Measurements from ENCODE around the gene UCK2. TPM values are rescaled to one million over a fixed set of nuclear protein-coding genes. Genes with fewer than 3 reads are reported as not detected.

The UCK2 gene
- total and polyA plus RNA-seq, 10 of the 15 experiments (the other 5 are each of a cell fraction or from before 2014, with no cell fraction given), result 55.3 to 106 (median 84.9) TPM

DNA sequence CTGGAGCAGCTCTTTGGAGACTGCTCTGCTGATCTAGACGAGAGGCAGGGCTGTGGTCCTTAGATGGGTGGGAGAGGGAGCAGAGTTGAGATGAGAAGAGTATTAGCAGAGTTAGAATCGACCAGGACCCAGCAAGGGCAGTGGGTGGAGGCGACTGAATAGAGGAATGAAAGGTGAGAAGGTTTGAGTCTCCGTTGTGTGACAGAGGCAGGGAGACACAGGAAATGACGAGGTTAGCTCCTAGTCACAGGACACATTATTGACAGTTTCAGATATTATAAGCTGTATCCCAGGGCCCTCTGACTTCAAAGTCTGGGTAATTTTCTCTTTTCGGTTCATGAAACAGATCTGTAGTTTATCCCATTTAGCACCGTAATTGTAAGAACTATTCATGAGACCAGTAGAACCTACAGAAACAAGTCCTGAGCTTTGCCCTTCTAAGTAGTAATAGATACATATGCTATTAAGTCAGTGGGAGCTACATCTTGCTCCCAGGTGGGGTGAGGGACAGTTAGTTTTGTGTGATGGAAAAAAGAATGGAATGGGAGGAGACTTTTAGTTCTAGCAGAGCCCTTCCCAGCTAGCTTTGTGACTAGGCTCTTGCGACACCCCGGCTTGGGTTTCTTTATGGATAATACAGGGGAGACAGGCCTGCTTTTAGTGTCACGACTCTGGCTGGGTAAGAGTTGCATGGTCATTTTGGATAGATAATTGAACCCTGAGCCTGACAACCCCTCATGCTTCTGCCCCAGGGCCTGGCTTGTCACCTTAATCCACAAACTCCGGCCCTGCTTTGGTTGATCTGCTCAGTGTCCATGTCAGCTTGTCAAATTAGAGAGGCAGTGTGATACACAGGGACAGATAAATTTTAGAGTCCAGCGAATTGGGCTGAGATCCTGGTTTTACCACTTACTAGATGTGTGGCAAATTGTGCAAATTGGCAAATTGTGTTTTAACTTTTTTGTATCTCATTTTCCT is 70.2 kb downstream of the UCK2 start:
- SMC1A ChIA-PET (ENCODE audit: uncharacterized antibody, unreplicated experiment), result interaction anchor here (0.7 to 2.3 kb wide), 9 partner anchors 9 to 211 kb away, joined by 3 to 16 read pairs (median 3); no protein-coding TSS in a partner anchor
- Histone ChIP-seq H3K27ac (ENCODE audit: control insufficient read depth, insufficient read depth) (no peak overlapping the region), H3K4me3 (no peak overlapping the region), H3K79me2 (ENCODE audit: control insufficient read depth, insufficient read depth, low read length) (no peaks in the 10 kb centered on the region), H3K36me3 (ENCODE audit: control insufficient read depth in 2 of 2, insufficient read depth in 2 of 2, low read length in 1 of 2) (peaks cover 10 to 27% of the 10 kb centered on the region in 2 experiments), H3K4me1 (ENCODE audit: control insufficient read depth, insufficient read depth, low read length) (no peaks in the 10 kb centered on the region), H3K9me3 (replicated peaks; ENCODE audit: control insufficient read depth, insufficient read depth, low read length) (no peaks in the 10 kb centered on the region), H2AFZ (ENCODE audit: control insufficient read depth, low read depth, low read length) (no peak overlapping the region), H3K4me2 (ENCODE audit: control insufficient read depth, insufficient read depth) (no peak overlapping the region), H4K20me1 (ENCODE audit: control insufficient read depth, insufficient read depth) (no peaks in the 10 kb centered on the region), H3K9ac (ENCODE audit: control insufficient read depth, insufficient read depth, low read length) (no peak overlapping the region), H3K27me3 (replicated peaks in 1 of 2; ENCODE audit: control insufficient read depth in 2 of 2, insufficient read depth in 2 of 2, low read length in 1 of 2) (no peaks in the 10 kb centered on the region)
- FAIRE-seq, result no peak
- RAD21 ChIA-PET (ENCODE audit: unreplicated experiment), result interaction anchor here (1.0 to 1.3 kb wide), 3 partner anchors 13 to 68 kb away, joined by 3 to 4 read pairs (median 3); no protein-coding TSS in a partner anchor
- TF ChIP-seq PKNOX1 (IDR thresholded peaks at IDR 0.05), result peak; percentile 42; the same call in 1 of the 2 replicates
- no peak for TF ChIP-seq KLF5 (IDR thresholded peaks at IDR 0.05; ENCODE audit: partially characterized antibody)
- no peak for TF ChIP-seq SREBF1 (IDR thresholded peaks at IDR 0.05; ENCODE audit: low read length)
- POLR2A ChIA-PET, result interaction anchor here (0.5 kb wide), 2 partner anchors 27 to 41 kb away, joined by 4 to 7 read pairs; no protein-coding TSS in a partner anchor
- no peak; the same call in 2 of the 3 replicates for ATAC-seq
- DNase-seq (ENCODE audit: low read depth, low spot score), result no peak
- WGBS (ENCODE audit: insufficient coverage, insufficient replicate concordance, low lambda C conversion rate, missing lambda C conversion rate), result 71% methylated on average over 12 of the region's 12 CpGs
- in situ Hi-C loops (cut with MboI), result no loop called here
- no TSS peak for BruUV-seq (replicated peaks)
- intact Hi-C loops (cut with micrococcal nuclease; ENCODE audit: unreplicated experiment), result no loop called here
- CTCF ChIA-PET, result interaction anchor here (0.7 to 2.3 kb wide), 4 partner anchors 14 to 36 kb away, joined by 3 to 8 read pairs (median 4); no protein-coding TSS in a partner anchor
